T-helper 9 cell (primary cell): ENCODE results near the gene ANKH.

ENCODE experiments used
- DNase-seq: peaks from one replicate; pipeline ENCODE4 v3.0.0-alpha.2; 2020

The ANKH gene

DNA sequence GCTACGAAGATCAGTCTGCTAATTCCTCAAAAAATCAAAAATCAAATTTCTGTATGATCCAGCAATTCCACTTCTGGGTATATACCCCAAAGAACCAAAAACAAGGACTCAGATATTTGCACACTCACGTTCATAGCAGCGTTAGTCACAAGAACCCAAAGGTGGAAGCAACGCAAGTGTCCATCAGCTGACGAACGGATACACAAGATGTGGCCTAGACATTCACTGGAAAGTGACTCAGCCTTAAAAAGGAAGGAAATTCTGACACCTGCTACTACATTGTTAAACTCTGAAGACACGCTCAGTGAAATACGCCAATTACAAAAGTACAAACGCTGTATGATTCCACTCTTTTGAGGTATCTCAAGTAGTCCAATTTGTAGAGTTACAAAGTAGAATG lies 113.7 kb downstream of the ANKH start:
- DNase-seq = no peak

DNA sequence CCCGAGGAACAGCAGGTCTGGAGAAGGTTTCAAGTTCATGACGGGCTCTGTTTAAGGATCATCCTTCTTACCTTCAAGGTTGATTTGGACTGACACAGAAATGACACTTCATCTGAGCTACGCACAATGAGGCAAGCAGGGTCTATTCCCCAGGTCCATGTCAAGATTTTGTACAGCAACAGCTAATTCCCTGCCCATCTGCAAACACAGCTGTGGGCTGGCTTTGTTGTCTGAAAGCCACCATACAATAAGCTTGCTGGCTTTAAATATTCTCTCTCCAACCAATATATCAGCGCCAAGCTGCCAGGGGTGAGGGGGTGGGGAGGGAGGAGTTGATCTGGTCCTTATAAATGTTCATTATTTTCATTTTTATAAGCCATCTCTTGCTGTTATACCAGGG lies 115.1 kb downstream of the ANKH start:
- no peak for DNase-seq

- no peak for DNase-seq
Observed at GRCh38 chr5:14753947-14754346, 117.6 kb downstream of the ANKH start.

DNA sequence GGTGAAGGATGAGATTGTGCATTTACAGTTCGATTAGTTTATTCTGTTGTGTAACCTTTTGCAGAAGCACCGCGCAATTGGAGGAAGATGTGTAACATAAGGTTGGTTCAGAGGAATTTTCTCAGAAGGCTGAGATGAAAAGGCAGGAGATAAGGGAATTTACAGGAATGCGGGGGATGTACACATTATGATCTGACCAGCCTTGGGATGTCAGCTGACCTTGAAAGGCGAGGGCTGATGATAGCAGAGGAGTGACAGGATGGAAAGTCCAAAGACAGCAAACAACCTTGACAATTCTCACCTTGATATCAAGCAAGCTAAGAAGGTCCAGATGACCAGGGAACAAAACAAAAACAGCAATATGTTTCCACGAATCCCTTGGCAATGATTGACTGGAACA lies 118.3 kb downstream of the ANKH start:
- no peak for DNase-seq

- no peak for DNase-seq
Observed at GRCh38 chr5:14752497-14753071, 119.0 kb downstream of the ANKH start.

DNA sequence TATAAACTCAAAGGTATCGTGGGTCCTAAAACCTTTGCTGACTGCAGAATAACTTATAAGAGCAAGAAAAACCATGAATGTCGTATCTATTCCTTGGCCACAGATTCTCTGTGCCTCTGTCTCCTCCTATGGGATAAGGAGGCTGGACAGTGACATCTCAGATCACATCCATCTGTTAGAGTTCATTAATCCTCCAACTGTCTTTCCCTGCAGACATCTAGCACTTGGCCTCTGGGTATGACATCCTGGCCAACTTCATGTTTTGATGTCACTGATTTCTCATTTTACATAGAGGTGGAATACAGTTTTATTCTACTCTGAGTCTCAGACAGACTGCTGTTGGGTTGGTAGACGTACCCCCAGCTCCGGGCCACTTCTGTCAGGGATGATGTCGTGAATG lies 120.9 kb downstream of the ANKH start:
- DNase-seq = no peak

DNA sequence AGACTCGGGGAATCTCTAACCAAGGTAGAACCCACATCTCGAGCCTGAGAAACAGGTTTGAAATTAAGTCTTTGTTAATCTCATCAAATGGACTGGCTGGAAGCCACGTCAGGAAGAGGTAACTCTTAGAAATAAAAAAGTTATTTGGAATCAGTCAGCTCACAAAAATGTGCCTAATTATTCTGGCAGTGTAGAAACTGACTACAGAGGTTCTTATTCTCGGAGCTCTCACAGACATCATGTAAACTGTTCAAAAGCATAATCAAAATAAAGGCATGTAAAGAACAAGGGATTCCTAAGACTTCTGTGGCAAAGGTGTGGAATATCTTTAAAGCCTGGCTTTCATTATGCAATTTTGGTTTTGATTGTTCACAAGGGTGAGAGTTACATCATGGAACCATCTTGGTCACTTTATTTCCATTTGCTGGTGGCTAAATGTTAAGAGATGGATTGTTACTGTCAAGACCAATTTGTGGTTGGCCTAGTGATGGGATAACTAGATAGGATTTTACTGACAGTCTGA lies 121.9 kb downstream of the ANKH start:
- no peak for DNase-seq

- no peak for DNase-seq
Observed at GRCh38 chr5:14748180-14748900, 123.2 kb downstream of the ANKH start.

DNA sequence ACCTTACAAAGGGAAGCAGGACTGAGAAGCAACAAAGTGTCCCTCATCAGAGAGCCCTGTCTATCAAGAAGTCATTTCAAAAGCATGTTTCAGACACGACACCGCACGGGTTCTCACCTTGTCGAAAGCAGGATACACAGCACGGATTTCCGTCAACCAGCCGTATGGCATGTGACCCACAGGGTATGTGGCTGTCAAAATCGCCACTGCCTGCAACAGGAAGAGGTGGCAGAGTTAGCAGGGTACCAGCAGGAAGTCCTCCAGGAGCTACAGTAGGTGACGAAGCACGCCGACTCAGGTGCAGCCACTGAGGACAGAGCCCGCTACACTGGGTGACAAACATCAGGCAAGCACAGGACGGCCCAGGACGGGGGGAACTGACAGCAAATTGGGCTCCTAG lies 125.8 kb downstream of the ANKH start:
- no peak for DNase-seq

- no peak for DNase-seq
Observed at GRCh38 chr5:14745188-14745563, 126.4 kb downstream of the ANKH start.

DNA sequence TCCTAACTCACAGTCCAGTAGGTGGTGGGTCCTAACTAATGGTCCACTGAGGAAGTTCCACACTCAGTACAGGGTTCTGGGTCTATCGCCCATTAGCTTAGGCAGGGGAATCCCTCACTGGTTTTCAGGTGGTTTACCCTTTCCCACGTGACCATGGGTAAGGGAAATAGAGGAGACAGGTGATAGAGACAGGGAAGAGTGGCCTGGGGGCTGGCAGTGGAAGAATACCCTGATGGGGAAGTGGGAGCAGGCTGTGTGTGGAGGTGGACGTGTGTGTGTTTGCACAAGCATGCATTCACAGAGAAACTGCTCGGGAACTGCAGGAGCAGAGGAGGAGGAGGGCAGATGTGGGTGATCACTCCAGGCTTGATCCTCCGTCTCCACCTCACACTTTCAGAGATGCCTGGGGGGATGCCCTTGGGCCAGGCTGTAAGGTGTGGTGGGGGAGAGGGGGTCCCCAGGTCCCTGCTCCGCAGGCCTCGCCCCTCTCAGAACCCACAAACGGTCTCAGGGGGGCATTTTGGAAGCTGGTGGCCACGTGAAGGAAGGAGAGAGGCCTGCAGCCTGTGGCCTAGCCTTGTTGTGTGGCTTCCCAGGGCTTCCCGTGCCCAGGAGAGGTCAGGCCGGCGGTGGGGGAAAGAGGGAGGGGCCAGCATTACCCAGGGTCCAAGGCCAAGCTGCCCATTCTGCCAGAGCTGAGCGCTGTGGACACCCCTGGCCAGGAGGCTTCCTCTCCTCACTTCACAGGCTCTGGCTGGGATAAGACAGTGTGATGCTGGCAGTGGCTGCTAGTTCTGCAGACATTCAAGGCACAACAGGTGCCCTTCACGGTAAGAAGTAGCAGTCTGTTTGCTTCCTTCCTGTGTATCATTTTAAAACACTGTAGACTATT lies 127.0 kb downstream of the ANKH start:
- no peak for DNase-seq

- no peak for DNase-seq
Observed at GRCh38 chr5:14743601-14744295, 127.8 kb downstream of the ANKH start.

DNA sequence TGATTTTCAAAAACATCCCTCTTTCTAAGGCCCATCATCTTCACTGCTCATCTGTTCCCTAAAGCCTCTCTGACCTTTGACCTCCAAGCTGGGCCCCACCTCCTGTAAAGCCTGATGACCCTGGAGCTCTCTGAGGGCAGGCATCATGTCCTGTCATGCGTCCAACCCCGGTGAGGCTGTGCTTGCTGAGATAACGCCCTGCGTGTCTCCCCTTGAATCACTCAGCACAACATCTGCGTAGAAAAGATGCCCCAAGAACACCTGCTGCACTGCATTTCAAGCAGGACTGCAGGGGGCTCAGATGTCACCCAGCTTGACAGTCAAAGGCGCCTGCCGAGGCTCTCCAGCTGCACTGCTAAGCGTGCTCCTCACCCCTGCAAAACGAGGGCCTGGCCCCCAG lies 129.1 kb downstream of the ANKH start:
- no peak for DNase-seq

- no peak for DNase-seq
Observed at GRCh38 chr5:14741801-14742440, 129.7 kb downstream of the ANKH start.

GRCh38 chr5:14741131-14741530 lies 130.4 kb downstream of the ANKH start:
- DNase-seq = no peak

DNA sequence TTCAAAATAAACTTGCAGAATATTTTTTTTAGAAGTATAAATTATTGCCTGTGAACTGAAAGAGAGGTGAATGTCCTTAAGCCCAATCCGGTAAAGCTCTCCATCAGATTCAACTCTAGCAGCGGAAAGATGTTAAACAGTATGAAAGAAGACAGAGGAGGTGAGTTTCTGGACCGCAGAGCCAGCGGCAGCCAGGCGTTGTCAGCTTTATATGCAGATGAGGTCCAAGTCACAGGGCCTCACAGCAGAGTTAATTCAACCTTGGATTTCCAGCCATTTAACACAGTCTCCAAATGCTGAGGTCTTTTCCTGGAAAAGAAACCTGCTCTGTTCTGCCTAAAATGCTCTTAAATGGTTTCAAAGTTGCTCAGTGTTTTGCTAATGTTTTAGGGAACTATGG lies 131.6 kb downstream of the ANKH start:
- no peak for DNase-seq

GRCh38 chr5:14739538-14739937 lies 132.0 kb downstream of the ANKH start:
- DNase-seq = no peak

DNA sequence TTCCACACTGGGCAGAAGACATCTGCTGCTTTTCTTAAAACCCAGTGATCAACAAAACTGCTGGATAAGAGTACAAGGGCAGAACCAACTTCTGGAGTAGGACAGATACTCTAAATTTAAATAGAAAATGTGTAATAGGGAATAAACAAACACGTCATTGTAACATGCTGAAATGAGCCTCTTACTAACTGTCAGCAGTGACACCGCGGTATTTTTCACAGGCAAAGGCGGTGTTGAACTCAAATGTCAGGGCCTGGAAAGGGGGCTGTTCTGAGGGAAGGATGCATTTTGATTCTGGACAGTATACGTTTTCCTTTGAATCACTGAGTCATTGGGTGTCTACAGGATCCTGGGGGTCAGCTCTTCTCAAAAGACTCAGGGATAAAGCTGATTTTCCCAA lies 133.5 kb downstream of the ANKH start:
- DNase-seq = no peak

DNA sequence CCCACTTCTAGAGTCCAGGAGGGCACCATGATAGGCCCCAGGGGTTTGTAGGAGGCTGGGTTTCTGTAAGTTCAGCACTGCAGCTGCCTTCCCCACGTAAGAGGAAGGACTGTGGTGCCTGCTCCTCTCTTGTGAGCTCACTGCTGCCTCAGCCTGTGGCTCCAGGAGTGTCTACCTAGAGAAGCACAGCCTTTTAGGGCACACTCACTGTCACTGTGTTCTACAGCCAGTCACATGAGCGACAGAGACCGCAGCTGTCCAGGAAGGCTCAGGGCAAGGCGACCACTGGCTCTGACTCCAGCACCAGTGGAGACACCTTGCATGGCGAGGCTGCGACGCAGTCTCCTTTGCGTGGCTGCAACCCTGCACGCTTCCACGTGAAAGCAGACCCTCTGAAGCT lies 134.3 kb downstream of the ANKH start:
- DNase-seq = no peak

- no peak for DNase-seq
Observed at GRCh38 chr5:14735944-14736343, 135.6 kb downstream of the ANKH start.

- DNase-seq = no peak
Observed at GRCh38 chr5:14734396-14734795, 137.2 kb downstream of the ANKH start.

DNA sequence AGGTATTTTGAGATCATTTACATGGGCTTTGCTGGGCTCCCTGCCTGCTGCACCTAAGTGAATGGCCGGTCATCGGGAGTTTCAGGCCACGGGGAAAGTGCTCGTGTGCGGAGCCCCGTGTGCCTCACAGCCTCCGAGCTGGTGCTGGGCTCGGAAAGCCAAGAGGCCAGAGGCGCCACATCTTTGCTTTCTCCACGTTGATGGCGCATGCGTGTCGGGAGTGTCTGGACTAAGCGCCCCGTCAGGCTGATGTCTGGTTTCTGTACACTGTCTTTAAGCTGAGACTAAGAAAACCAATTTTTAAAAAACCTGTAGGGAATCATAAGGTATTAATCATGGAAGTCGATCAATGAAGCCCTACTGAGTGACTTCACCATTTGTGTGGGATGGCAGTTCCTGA lies 137.9 kb downstream of the ANKH start:
- no peak for DNase-seq

GRCh38 chr5:14732991-14733390 lies 138.6 kb downstream of the ANKH start:
- no peak for DNase-seq
